Superior temporal gyrus (tissue), 1 donor: ENCODE data around the gene SLC24A3.

ENCODE experiments used
- DNase-seq: peaks from one replicate; pipeline ENCODE4 v3.0.0-alpha.2; 2016; ENCODE audit errors: extremely low spot score

SLC24A3 gene

GRCh38 chr20:19241440-19241839 is 29.0 kb downstream of the SLC24A3 start:
- DNase-seq: no peak

- no peak for DNase-seq
Measured at GRCh38 chr20:19244291-19244690, 31.8 kb downstream of the SLC24A3 start.

- no peak for DNase-seq
Measured at GRCh38 chr20:19249106-19249879, 36.9 kb downstream of the SLC24A3 start.

GRCh38 chr20:19250346-19250745 is 37.9 kb downstream of the SLC24A3 start:
- no peak for DNase-seq

GRCh38 chr20:19251506-19251905 is 39.1 kb downstream of the SLC24A3 start:
- DNase-seq: no peak

- DNase-seq: no peak
Measured at GRCh38 chr20:19251958-19252357, 39.5 kb downstream of the SLC24A3 start.

- no peak for DNase-seq
Measured at GRCh38 chr20:19252451-19253120, 40.1 kb downstream of the SLC24A3 start.

GRCh38 chr20:19253316-19253715 is 40.9 kb downstream of the SLC24A3 start:
- DNase-seq: no peak

- DNase-seq: no peak
Measured at GRCh38 chr20:19253916-19254820, 41.7 kb downstream of the SLC24A3 start.

- no peak for DNase-seq
Measured at GRCh38 chr20:19254956-19255355, 42.5 kb downstream of the SLC24A3 start.

- DNase-seq: no peak
Measured at GRCh38 chr20:19256085-19256484, 43.6 kb downstream of the SLC24A3 start.

GRCh38 chr20:19256906-19257595 is 44.6 kb downstream of the SLC24A3 start:
- no peak for DNase-seq

- DNase-seq: no peak
Measured at GRCh38 chr20:19257865-19258264, 45.4 kb downstream of the SLC24A3 start.

GRCh38 chr20:19259141-19259591 is 46.7 kb downstream of the SLC24A3 start:
- no peak for DNase-seq

GRCh38 chr20:19260412-19261090 is 48.1 kb downstream of the SLC24A3 start:
- no peak for DNase-seq

- DNase-seq: no peak
Measured at GRCh38 chr20:19264191-19264590, 51.7 kb downstream of the SLC24A3 start.

- DNase-seq: no peak
Measured at GRCh38 chr20:19265646-19266374, 53.4 kb downstream of the SLC24A3 start.

GRCh38 chr20:19268426-19268825 is 56.0 kb downstream of the SLC24A3 start:
- DNase-seq: no peak

- DNase-seq: no peak
Measured at GRCh38 chr20:19269737-19270340, 57.4 kb downstream of the SLC24A3 start.
